Nephron progenitor cell (in vitro differentiated cells): ENCODE data around the gene TUBGCP5.

Experiments
- DNase-seq: peaks from one replicate; pipeline ENCODE4 v3.0.0; 2021
- H3K27ac Mint-ChIP-seq: 2 replicates; pipeline ENCODE4 v1.8.0; 2021; ENCODE audit warnings: mild to moderate bottlenecking, moderate library complexity, mixed read lengths
- H3K27me3 Mint-ChIP-seq: 2 replicates; pipeline ENCODE4 v1.8.0; 2021; ENCODE audit warnings: mild to moderate bottlenecking, low read depth, mixed read lengths; ENCODE audit not compliant: poor library complexity
- H3K36me3 Mint-ChIP-seq: 2 replicates; pipeline ENCODE4 v1.8.0; 2021; ENCODE audit warnings: low read depth, mixed read lengths
- H3K4me1 Mint-ChIP-seq: 2 replicates; pipeline ENCODE4 v1.8.0; 2021; ENCODE audit warnings: mixed read lengths
- H3K4me3 Mint-ChIP-seq: 2 replicates; pipeline ENCODE4 v1.8.0; 2021; ENCODE audit warnings: mild to moderate bottlenecking, moderate library complexity, mixed read lengths
- H3K9me3 Mint-ChIP-seq: 2 replicates; pipeline ENCODE4 v1.8.0; 2021; ENCODE audit warnings: mild to moderate bottlenecking, moderate library complexity, mixed read lengths
- CTCF ChIP-seq: fragments of 200-600 bp; sonication (generic); IDR thresholded peaks from 2 replicates; pipeline ENCODE4 v1.5.0; 2021; ENCODE audit warnings: antibody characterized with exemption

The TUBGCP5 gene

DNA sequence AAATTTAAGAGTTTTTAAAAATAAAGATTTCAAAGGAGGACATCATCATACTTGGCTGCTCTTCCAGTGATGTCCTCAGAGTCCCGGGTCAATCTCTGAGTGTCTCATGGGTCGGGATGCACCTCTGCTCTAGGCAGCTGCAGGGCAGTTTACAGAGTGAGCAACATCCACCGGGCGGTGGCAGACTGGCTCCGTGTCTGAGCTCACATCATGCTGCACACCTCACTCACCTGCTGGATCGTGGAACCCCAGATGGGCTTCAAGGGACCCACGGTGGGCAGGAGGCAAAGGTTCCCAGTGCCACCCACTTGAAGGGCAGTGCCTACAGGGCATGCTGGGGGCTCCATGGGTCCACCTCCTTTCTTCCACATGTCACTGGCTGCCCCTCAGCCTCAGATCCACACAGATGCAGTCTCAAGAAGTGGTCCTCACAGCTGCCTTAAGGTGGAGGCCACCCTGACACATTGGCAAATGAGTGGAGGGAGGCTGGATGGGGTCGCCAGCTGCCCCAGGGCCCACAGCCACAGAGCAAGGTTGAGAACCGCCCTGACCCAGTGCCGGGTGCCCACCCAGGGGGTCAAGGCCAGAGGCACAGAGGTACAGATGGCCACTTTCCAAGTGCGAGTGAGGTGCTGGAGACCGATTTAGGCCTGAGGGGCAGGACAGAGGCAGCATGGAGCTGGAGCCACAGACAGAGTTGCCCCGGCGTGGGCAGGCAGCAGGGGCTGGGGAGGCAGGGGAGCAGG lies 84.4 kb downstream of the TUBGCP5 start:
- Mint-ChIP-seq H3K9me3 (no peaks in the 10 kb centered on the region), H3K36me3 (no peaks in the 10 kb centered on the region), H3K4me1 (peaks cover 57% of the 10 kb centered on the region), H3K27ac (no peak overlapping the region), H3K4me3 (no peak overlapping the region), H3K27me3 (no peaks in the 10 kb centered on the region)
- TF ChIP-seq CTCF = no peak
- no peak for DNase-seq

DNA sequence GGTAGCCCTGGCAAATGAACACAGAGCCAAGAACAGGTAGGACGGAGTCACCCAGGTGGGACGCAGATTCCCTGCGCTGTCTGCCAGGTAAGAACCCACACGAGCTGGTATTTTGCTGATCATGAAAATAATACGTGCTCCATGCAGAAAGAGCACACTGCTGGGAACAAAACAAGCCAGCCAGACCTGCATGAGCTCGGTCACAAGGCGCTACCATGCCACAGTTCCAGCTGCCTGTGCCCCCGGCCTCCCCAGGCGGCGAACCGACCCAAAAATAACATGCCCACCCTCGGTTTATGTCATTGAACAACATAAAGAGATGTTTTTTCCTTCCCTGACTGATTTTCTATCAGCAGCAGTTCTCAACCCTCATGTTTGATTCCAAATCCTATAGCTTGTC lies 85.0 kb downstream of the TUBGCP5 start:
- H3K27me3 Mint-ChIP-seq = no peaks in the 10 kb centered on the region
- DNase-seq = no peak
- no peaks in the 10 kb centered on the region for H3K9me3 Mint-ChIP-seq
- no peak for TF ChIP-seq CTCF
- peak overlapping the region; percentile 77 for H3K27ac Mint-ChIP-seq
- no peaks in the 10 kb centered on the region for H3K36me3 Mint-ChIP-seq
- H3K4me1 Mint-ChIP-seq = peaks cover 59% of the 10 kb centered on the region
- no peak overlapping the region for H3K4me3 Mint-ChIP-seq

GRCh38 chr15:22952796-22953579 lies 86.4 kb downstream of the TUBGCP5 start:
- Mint-ChIP-seq H3K36me3 (no peaks in the 10 kb centered on the region), H3K4me1 (peaks cover 68% of the 10 kb centered on the region), H3K9me3 (no peaks in the 10 kb centered on the region), H3K27ac (peak overlapping the region; percentile 80), H3K27me3 (no peaks in the 10 kb centered on the region), H3K4me3 (no peak overlapping the region)
- no peak for DNase-seq
- no peak for TF ChIP-seq CTCF

GRCh38 chr15:22951381-22952280 lies 87.7 kb downstream of the TUBGCP5 start:
- TF ChIP-seq CTCF = no peak
- peak overlapping the region; percentile 77 for H3K27ac Mint-ChIP-seq
- peaks cover 68% of the 10 kb centered on the region for H3K4me1 Mint-ChIP-seq
- no peak for DNase-seq
- peak overlapping the region; percentile 11 for H3K4me3 Mint-ChIP-seq
- no peaks in the 10 kb centered on the region for H3K9me3 Mint-ChIP-seq
- H3K36me3 Mint-ChIP-seq = peaks cover 4% of the 10 kb centered on the region
- H3K27me3 Mint-ChIP-seq = peaks cover 3% of the 10 kb centered on the region

DNA sequence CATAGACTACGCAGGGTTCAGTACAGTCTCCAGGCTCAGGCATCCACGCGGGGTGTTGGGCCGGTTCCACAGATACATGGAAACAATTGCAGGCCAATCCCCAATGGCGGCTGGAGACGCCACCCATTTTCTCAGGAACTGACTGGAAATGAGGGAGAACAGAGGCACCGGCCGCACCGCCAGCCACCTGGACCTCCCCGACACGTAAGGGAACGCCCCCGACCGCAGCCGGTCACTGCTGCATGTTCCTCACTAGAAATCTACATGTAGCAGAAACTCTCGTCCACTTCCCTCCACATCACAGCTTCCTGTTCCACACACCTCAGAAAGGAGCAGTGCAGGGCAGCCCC lies 88.4 kb downstream of the TUBGCP5 start:
- DNase-seq = no peak
- TF ChIP-seq CTCF = no peak
- H3K9me3 Mint-ChIP-seq = no peaks in the 10 kb centered on the region
- peaks cover 3% of the 10 kb centered on the region for H3K27me3 Mint-ChIP-seq
- peaks cover 8% of the 10 kb centered on the region for H3K36me3 Mint-ChIP-seq
- H3K4me1 Mint-ChIP-seq = peaks cover 61% of the 10 kb centered on the region
- H3K4me3 Mint-ChIP-seq = no peak overlapping the region
- peak overlapping the region; percentile 27 for H3K27ac Mint-ChIP-seq
